Fibroblast of the conjunctiva (primary cell): ENCODE results near the gene KANTR.
A peak's percentile ranks its signal among the peaks of the same experiment; 100 is the strongest.

Experiments
- DNase-seq: peaks from one replicate; pipeline ENCODE4 v3.0.0-alpha.2; 2010; ENCODE audit warnings: low read depth

The KANTR gene

GRCh38 chrX:53081925-53082772 is 11.8 kb upstream of the KANTR start, which contains the start of gene TSPYL2:
Gene TSPYL2, plus strand, starts transcription at chrX:53082367. Its CDS starts 132 bp downstream, at chrX:53082499.
- peak; percentile 92 for DNase-seq

- DNase-seq = no peak
Measured at GRCh38 chrX:53082773-53083616, 10.9 kb upstream of the KANTR start.

GRCh38 chrX:53084043-53084570 is 9.8 kb upstream of the KANTR start:
- DNase-seq = no peak

- DNase-seq = no peak
Measured at GRCh38 chrX:53084863-53085262, 9.1 kb upstream of the KANTR start.

- no peak for DNase-seq
Measured at GRCh38 chrX:53085661-53086229, 8.2 kb upstream of the KANTR start.

- DNase-seq = no peak
Measured at GRCh38 chrX:53086464-53086863, 7.5 kb upstream of the KANTR start.

GRCh38 chrX:53087388-53087831 is 6.5 kb upstream of the KANTR start:
- DNase-seq = no peak

GRCh38 chrX:53088136-53088974 is 5.6 kb upstream of the KANTR start:
- peak; percentile 67 for DNase-seq

- peak; percentile 53 for DNase-seq
Measured at GRCh38 chrX:53089224-53089842, 4.6 kb upstream of the KANTR start.

GRCh38 chrX:53089925-53090324 is 4.0 kb upstream of the KANTR start:
- DNase-seq = no peak

GRCh38 chrX:53091354-53091753 is 2.6 kb upstream of the KANTR start:
- no peak for DNase-seq

- DNase-seq = peak; percentile 67
Measured at GRCh38 chrX:53093177-53093655, 726 bp upstream of the KANTR start.

GRCh38 chrX:53094582-53094905 is 602 bp downstream of the KANTR start:
- DNase-seq = no peak

- no peak for DNase-seq
Measured at GRCh38 chrX:53095796-53096195, 1.9 kb downstream of the KANTR start.

- DNase-seq = no peak
Measured at GRCh38 chrX:53114864-53115549, 21.1 kb downstream of the KANTR start.

- no peak for DNase-seq
Measured at GRCh38 chrX:53115550-53115874, 21.6 kb downstream of the KANTR start.

- DNase-seq = peak; percentile 48
Measured at GRCh38 chrX:53116101-53116500, 22.2 kb downstream of the KANTR start.

GRCh38 chrX:53122013-53122412 is 28.1 kb downstream of the KANTR start:
- no peak for DNase-seq

GRCh38 chrX:53125506-53125905 is 31.6 kb downstream of the KANTR start:
- DNase-seq = no peak

- no peak for DNase-seq
Measured at GRCh38 chrX:53126377-53126776, 32.4 kb downstream of the KANTR start.
